ENCODE measurements around the gene EGLN1.

Gene EGLN1

DNA sequence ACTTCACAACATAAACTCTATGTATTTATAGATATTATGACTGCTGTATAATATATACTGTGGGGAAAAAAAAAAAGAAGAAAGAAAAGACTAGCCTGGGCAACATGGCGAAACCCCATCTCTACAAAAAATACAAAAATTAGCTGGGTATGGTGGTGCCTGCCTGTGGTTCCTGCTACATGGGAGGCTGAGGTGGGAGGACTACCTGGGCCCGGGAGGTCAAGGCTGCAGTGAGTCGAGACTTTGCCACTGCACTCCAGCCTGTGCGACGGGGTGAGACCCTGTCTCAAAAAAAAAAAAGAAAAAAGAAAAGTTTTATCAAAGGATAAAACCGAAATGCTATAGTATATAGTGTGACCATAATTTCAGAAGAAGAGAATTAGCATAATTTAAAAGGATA lies 87.1 kb downstream of the EGLN1 start:
- Histone ChIP-seq H3K27ac (ENCODE audit: low read depth, low read length) (no peak overlapping the region), H3K4me1 (ENCODE audit: control insufficient read depth in 1 of 2, insufficient read depth in 2 of 2, low read length in 2 of 2) (peaks cover 49% of the 10 kb centered on the region in 2 donors), H3K4me3 (ENCODE audit: low read depth in 1 of 2, low read length in 2 of 2) (peak overlapping the region; percentile 40 to 100), H3K9me3 (ENCODE audit: control insufficient read depth in 1 of 2, low read length in 2 of 2) (no peaks in the 10 kb centered on the region), H3K36me3 (ENCODE audit: control insufficient read depth in 1 of 2, insufficient read depth in 2 of 2, low read length in 2 of 2) (no peaks in the 10 kb centered on the region), H3K9ac (ENCODE audit: low read depth in 1 of 2, low read length in 2 of 2) (peak overlapping the region in 1 of 2 donors; percentile 17), H3K27me3 (ENCODE audit: control insufficient read depth in 1 of 2, insufficient read depth in 2 of 2, low read length in 2 of 2) (no peaks in the 10 kb centered on the region)

DNA sequence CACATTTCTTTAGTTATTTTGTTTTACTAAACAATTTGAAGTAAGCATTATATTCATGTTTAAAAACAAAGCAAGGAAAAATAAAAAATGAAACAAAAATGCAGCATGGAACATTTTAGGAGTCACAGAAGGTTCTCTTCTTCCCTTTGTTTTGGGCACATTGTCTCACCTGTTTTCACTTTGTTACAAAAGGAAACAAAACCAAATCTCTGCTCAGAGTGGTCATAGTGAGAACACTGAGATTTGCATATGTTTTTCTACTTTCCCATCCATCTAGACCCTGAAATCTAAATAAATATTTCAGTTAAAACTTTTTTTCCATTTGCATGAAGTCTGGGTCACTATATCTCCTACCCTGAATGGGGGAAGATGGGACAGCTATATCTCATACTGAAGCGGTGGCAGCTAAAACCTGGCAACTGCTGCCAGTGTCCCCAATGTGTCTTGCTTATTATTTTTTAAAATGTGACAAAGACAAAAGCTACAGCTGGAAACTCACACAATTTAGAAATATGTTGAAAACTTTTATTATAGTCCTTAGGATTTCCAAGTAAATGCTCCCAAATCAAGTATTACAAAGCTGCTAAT lies 87.9 kb downstream of the EGLN1 start:
- Histone ChIP-seq H3K4me1 (ENCODE audit: control insufficient read depth in 1 of 2, insufficient read depth in 2 of 2, low read length in 2 of 2) (peaks cover 42 to 43% of the 10 kb centered on the region in 2 donors), H3K27me3 (ENCODE audit: control insufficient read depth in 1 of 2, insufficient read depth in 2 of 2, low read length in 2 of 2) (no peaks in the 10 kb centered on the region), H3K9ac (ENCODE audit: low read depth in 1 of 2, low read length in 2 of 2) (peak overlapping the region; percentile 17 to 38), H3K36me3 (ENCODE audit: control insufficient read depth in 1 of 2, insufficient read depth in 2 of 2, low read length in 2 of 2) (no peaks in the 10 kb centered on the region), H3K27ac (ENCODE audit: low read depth, low read length) (no peak overlapping the region), H3K4me3 (ENCODE audit: low read depth in 1 of 2, low read length in 2 of 2) (peak overlapping the region; percentile 40 to 100), H3K9me3 (ENCODE audit: control insufficient read depth in 1 of 2, low read length in 2 of 2) (no peaks in the 10 kb centered on the region)

DNA sequence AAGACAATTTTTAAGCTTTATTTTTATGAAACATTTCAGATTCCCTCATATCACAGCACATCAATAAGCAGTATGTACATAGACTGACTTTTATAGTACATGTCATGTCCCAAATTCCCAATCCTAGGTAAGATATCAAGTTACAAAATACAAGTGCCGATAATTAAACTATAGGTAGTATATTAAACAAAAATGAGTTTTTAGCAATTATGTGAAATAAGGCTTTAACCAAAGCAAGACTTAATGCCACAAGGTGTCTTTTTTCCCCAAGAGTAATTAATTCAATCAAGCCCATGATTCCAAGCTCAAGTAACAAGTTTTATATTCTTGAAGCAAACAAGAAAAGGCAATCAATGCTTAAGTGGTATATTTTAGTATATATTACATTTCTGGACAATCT lies 89.3 kb downstream of the EGLN1 start:
- Histone ChIP-seq H3K36me3 (ENCODE audit: control insufficient read depth in 1 of 2, insufficient read depth in 2 of 2, low read length in 2 of 2) (no peaks in the 10 kb centered on the region), H3K27me3 (ENCODE audit: control insufficient read depth in 1 of 2, insufficient read depth in 2 of 2, low read length in 2 of 2) (no peaks in the 10 kb centered on the region), H3K9ac (ENCODE audit: low read depth in 1 of 2, low read length in 2 of 2) (no peak overlapping the region), H3K4me3 (ENCODE audit: low read depth in 1 of 2, low read length in 2 of 2) (no peak overlapping the region), H3K9me3 (ENCODE audit: control insufficient read depth in 1 of 2, low read length in 2 of 2) (no peaks in the 10 kb centered on the region), H3K27ac (ENCODE audit: low read depth, low read length) (no peak overlapping the region), H3K4me1 (ENCODE audit: control insufficient read depth in 1 of 2, insufficient read depth in 2 of 2, low read length in 2 of 2) (peaks cover 35 to 38% of the 10 kb centered on the region in 2 donors)

DNA sequence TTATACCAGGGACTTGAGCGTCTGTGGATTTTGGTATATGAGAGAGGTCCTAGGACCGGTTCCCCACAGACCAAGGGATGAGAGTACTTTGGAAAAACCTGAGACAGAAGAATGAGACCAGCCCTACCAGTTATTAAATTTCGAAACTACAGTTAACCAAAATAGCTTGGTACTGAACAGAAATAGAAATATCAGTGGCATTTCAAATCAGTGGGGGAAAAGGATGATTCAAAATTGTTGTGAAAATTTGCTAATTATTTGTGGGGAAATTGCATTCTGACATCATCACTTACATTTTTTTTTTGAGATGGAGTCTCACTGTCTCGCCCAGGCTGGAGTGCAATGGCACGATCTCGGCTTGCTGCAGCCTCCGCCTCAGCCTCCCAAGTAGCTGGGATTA lies 92.6 kb downstream of the EGLN1 start:
- H3K36me3 ChIP-seq (ENCODE audit: control insufficient read depth in 1 of 2, insufficient read depth in 2 of 2, low read length in 2 of 2): no peaks in the 10 kb centered on the region
- H3K9me3 ChIP-seq (ENCODE audit: control insufficient read depth in 1 of 2, low read length in 2 of 2): no peaks in the 10 kb centered on the region
- H3K27ac ChIP-seq (ENCODE audit: low read depth, low read length): no peak overlapping the region
- H3K4me3 ChIP-seq (ENCODE audit: low read depth in 1 of 2, low read length in 2 of 2): no peak overlapping the region
- H3K4me1 ChIP-seq (ENCODE audit: control insufficient read depth in 1 of 2, insufficient read depth in 2 of 2, low read length in 2 of 2): peaks cover 12 to 16% of the 10 kb centered on the region in 2 donors
- H3K27me3 ChIP-seq (ENCODE audit: control insufficient read depth in 1 of 2, insufficient read depth in 2 of 2, low read length in 2 of 2): no peaks in the 10 kb centered on the region
- H3K9ac ChIP-seq (ENCODE audit: low read depth in 1 of 2, low read length in 2 of 2): no peak overlapping the region

DNA sequence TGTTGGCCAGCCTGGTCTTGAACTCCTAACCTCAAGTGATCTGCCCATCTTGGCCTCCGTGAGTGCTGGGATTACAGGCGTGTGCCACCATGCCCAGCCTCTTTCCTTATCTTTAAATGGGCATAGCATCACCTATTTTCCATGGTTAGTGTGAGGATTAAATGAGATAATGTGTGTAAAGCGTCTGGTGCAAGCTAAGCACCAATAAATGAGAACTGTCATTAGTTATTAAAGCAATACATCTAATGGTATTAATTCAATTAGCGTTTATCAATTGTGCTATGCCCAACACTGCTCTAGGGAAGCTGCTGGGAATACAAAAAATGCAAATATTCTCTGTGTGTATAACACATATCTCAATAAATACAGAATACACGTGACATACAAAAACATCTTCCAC lies 94.5 kb downstream of the EGLN1 start:
- no peaks in the 10 kb centered on the region for H3K27me3 ChIP-seq (ENCODE audit: control insufficient read depth in 1 of 2, insufficient read depth in 2 of 2, low read length in 2 of 2)

DNA sequence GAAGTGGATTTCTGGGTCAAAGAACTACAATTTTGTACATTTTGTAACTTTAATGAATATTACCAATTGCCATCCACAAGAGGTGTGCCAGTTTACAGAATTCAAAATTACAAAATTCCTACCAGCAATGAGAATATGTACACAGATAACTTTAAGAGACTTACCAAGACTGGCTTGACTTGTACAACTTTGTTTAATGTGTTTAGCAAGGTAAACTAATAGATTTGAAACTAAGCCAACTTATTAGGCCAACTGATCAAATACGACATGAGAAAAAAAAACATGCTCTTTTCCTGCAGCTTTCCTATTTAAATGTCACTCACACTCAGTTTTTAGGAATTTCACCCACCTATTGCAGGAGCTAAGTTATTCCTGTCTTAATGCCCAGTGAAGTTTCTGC lies 95.8 kb downstream of the EGLN1 start:
- no peak overlapping the region for H3K27ac ChIP-seq (ENCODE audit: low read depth, low read length)

More for the DNA sequence above, 94.5 kb downstream of the EGLN1 start:
- Histone ChIP-seq H3K36me3 (ENCODE audit: control insufficient read depth in 1 of 2, insufficient read depth in 2 of 2, low read length in 2 of 2) (no peaks in the 10 kb centered on the region), H3K4me3 (ENCODE audit: low read depth in 1 of 2, low read length in 2 of 2) (no peak overlapping the region), H3K9me3 (ENCODE audit: control insufficient read depth in 1 of 2, low read length in 2 of 2) (no peaks in the 10 kb centered on the region), H3K9ac (ENCODE audit: low read depth in 1 of 2, low read length in 2 of 2) (no peak overlapping the region), H3K4me1 (ENCODE audit: control insufficient read depth in 1 of 2, insufficient read depth in 2 of 2, low read length in 2 of 2) (no peaks in the 10 kb centered on the region), H3K27ac (ENCODE audit: low read depth, low read length) (no peak overlapping the region)

DNA sequence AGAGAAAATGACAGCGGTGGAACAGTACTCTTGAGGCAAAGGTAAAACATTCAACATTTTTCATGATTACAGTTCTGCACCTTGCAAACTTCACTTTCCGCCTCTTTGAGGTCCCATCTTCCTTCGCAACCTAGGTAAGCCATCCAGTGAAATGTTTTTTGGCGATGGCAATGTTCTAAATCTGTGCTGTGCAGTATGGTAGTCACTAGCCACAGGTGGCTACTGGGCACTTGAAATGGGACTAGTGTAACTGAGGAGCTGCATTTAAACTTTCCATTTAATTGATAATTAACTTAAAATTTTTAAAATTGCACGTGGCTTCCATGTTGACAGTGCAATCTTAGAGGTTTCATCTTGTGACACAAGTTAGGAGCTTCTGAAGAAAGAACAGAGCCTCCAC lies 97.4 kb downstream of the EGLN1 start:
- no peaks in the 10 kb centered on the region for H3K36me3 ChIP-seq (ENCODE audit: control insufficient read depth in 1 of 2, insufficient read depth in 2 of 2, low read length in 2 of 2)
- no peak overlapping the region for H3K9ac ChIP-seq (ENCODE audit: low read depth in 1 of 2, low read length in 2 of 2)
- H3K4me3 ChIP-seq (ENCODE audit: low read depth in 1 of 2, low read length in 2 of 2): no peak overlapping the region
- H3K9me3 ChIP-seq (ENCODE audit: control insufficient read depth in 1 of 2, low read length in 2 of 2): no peaks in the 10 kb centered on the region
- H3K27ac ChIP-seq (ENCODE audit: low read depth, low read length): no peak overlapping the region
- H3K27me3 ChIP-seq (ENCODE audit: control insufficient read depth in 1 of 2, insufficient read depth in 2 of 2, low read length in 2 of 2): no peaks in the 10 kb centered on the region
- no peaks in the 10 kb centered on the region for H3K4me1 ChIP-seq (ENCODE audit: control insufficient read depth in 1 of 2, insufficient read depth in 2 of 2, low read length in 2 of 2)

More for the DNA sequence above, 95.8 kb downstream of the EGLN1 start:
- no peaks in the 10 kb centered on the region for H3K4me1 ChIP-seq (ENCODE audit: control insufficient read depth in 1 of 2, insufficient read depth in 2 of 2, low read length in 2 of 2)
- H3K36me3 ChIP-seq (ENCODE audit: control insufficient read depth in 1 of 2, insufficient read depth in 2 of 2, low read length in 2 of 2): no peaks in the 10 kb centered on the region
- H3K9me3 ChIP-seq (ENCODE audit: control insufficient read depth in 1 of 2, low read length in 2 of 2): no peaks in the 10 kb centered on the region
- no peak overlapping the region for H3K4me3 ChIP-seq (ENCODE audit: low read depth in 1 of 2, low read length in 2 of 2)
- H3K9ac ChIP-seq (ENCODE audit: low read depth in 1 of 2, low read length in 2 of 2): no peak overlapping the region
- H3K27me3 ChIP-seq (ENCODE audit: control insufficient read depth in 1 of 2, insufficient read depth in 2 of 2, low read length in 2 of 2): no peaks in the 10 kb centered on the region

DNA sequence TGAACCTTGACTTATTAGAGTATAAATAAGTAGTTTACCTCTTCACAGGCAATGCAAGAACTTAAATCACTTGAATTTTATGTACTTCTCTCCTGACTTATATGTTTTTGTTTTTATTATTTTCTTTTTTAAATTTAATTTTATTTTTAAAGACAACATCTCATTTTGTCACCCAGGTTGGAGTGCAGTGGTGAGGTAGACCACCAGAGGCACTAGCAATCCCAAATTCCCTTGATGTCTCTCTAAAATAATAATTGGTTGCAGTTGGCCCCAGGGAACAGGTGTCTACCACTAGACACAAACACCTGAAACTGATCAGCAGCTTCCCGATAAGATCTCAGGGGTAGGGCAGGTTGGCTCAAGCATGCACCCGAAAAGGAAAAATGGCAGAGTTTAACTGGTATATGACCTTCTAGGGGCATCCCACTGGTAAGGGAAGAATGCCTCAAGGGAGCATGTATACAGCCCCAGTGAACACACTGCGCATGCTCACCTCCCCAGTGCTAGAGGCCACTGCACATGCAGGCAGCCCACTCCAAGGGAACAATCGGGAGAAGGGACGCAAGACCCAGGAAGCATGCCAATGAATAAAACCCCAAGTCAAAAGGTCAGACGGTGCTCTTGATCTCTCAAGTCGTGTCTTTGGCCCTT lies 99.1 kb downstream of the EGLN1 start:
- H3K4me3 ChIP-seq (ENCODE audit: low read depth in 1 of 2, low read length in 2 of 2): no peak overlapping the region
- no peaks in the 10 kb centered on the region for H3K36me3 ChIP-seq (ENCODE audit: control insufficient read depth in 1 of 2, insufficient read depth in 2 of 2, low read length in 2 of 2)
- no peaks in the 10 kb centered on the region for H3K27me3 ChIP-seq (ENCODE audit: control insufficient read depth in 1 of 2, insufficient read depth in 2 of 2, low read length in 2 of 2)
- no peaks in the 10 kb centered on the region for H3K4me1 ChIP-seq (ENCODE audit: control insufficient read depth in 1 of 2, insufficient read depth in 2 of 2, low read length in 2 of 2)
- H3K27ac ChIP-seq (ENCODE audit: low read depth, low read length): no peak overlapping the region
- H3K9me3 ChIP-seq (ENCODE audit: control insufficient read depth in 1 of 2, low read length in 2 of 2): no peaks in the 10 kb centered on the region
- no peak overlapping the region for H3K9ac ChIP-seq (ENCODE audit: low read depth in 1 of 2, low read length in 2 of 2)

DNA sequence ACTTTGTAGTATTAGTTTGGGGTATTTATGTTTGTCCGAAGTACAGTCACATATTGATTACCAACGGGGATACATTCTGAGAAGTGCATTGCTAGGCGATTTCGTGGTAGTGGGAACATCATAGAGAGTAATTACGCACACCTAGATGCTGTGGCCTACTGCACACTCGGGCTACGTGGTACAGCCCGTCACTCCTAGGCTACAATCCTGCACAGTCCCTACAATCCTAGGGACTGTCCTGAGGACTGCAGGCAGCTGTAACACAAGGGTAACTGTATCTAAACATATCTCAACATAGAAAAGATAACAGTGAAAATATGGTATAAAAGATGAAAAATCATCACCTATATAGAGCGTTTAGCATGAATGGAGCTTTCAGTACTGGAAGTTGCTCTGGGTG lies 103.0 kb downstream of the EGLN1 start:
- Histone ChIP-seq H3K4me3 (ENCODE audit: low read depth in 1 of 2, low read length in 2 of 2) (no peak overlapping the region), H3K4me1 (ENCODE audit: control insufficient read depth in 1 of 2, insufficient read depth in 2 of 2, low read length in 2 of 2) (no peaks in the 10 kb centered on the region), H3K27ac (ENCODE audit: low read depth, low read length) (no peak overlapping the region), H3K9ac (ENCODE audit: low read depth in 1 of 2, low read length in 2 of 2) (no peak overlapping the region), H3K36me3 (ENCODE audit: control insufficient read depth in 1 of 2, insufficient read depth in 2 of 2, low read length in 2 of 2) (no peaks in the 10 kb centered on the region), H3K27me3 (ENCODE audit: control insufficient read depth in 1 of 2, insufficient read depth in 2 of 2, low read length in 2 of 2) (no peaks in the 10 kb centered on the region), H3K9me3 (ENCODE audit: control insufficient read depth in 1 of 2, low read length in 2 of 2) (no peaks in the 10 kb centered on the region)

DNA sequence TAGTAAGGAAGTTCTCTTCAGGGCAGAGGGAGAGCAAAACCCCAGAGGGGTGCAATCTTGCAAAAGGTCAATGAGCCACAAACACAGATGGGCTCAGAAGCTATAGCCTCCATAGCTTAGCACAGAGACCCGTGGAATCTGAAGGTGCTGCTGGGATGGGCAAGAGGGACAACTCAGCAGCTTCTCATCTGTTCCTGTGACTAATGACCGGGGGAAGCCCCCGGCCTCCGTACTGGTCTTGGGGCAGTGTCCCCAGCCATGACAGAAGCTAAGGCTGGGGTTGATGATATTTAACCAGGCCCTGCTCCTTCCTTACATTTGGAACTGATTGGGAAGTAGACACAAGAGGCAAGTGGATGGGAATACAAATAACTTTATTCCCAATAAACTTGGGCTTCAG lies 103.5 kb downstream of the EGLN1 start:
- Histone ChIP-seq H3K27me3 (ENCODE audit: control insufficient read depth in 1 of 2, insufficient read depth in 2 of 2, low read length in 2 of 2) (no peaks in the 10 kb centered on the region), H3K9me3 (ENCODE audit: control insufficient read depth in 1 of 2, low read length in 2 of 2) (no peaks in the 10 kb centered on the region), H3K36me3 (ENCODE audit: control insufficient read depth in 1 of 2, insufficient read depth in 2 of 2, low read length in 2 of 2) (no peaks in the 10 kb centered on the region), H3K4me3 (ENCODE audit: low read depth in 1 of 2, low read length in 2 of 2) (no peak overlapping the region), H3K27ac (ENCODE audit: low read depth, low read length) (no peak overlapping the region), H3K9ac (ENCODE audit: low read depth in 1 of 2, low read length in 2 of 2) (no peak overlapping the region), H3K4me1 (ENCODE audit: control insufficient read depth in 1 of 2, insufficient read depth in 2 of 2, low read length in 2 of 2) (no peaks in the 10 kb centered on the region)
